A549 treated with RU486 at 1 μM for 4 hours (cell line): ENCODE results near the gene STAT6. TPM values are rescaled to one million over a fixed set of nuclear protein-coding genes. Genes with fewer than 3 reads are reported as not detected.

Experiments
- total RNA-seq: library from RNA; stranded (reverse); fragments of 200-300 nt; extraction: Qiagen RNA extraction; gene quantifications from 5 replicates; pipeline ENCODE4 v1.2.3, GENCODE V29; 2022; ENCODE audit warnings: low read depth

STAT6 gene
- total RNA-seq = 36.7 to 55.0 TPM (median 49.2 TPM) in 5 replicates

DNA sequence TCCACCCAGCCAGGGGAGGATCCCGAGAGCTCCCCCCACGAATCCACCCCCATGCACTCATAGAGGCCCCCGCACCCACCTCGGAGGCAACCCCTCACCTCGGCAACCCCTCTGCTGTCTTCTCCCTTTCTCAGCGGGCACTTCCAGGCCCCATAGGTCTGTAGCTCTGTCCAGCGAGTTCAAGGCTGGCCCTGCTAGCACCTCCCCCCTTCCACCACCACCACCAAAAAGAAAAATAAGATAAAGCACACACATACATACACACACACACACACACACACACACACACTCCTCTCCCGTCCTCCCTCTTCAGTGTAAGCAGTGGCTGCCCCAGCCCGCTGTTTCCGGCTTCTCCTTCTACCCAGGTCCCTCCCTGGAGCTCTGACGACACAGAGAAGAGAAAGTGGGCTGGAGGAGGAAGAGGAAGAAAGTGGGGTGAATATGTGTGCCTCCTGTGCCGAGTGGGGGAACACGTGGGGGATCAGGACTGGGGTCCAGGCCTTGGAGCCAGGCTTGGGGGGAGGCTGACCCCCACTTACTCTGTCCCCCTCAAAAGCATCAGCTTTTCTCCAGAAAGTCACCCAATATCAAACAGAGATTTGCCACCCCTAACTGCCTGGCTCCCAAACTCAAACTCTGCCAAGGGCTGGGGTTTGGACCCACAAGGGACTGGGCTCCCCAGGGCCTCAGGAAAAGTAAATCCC lies at the start of gene STAT6:
TSS of gene STAT6 (minus strand) at position 332 of the 704 bp plus-strand sequence. CDS start 3,084 bp downstream, outside the sequence.

GRCh38 chr12:57146961-57147944 lies 36.1 kb upstream of the STAT6 start, which contains the start of gene LRP1-AS:
TSS of gene LRP1-AS (minus strand) at chr12:57147619.

GRCh38 chr12:57127726-57128518 lies 16.8 kb upstream of the STAT6 start, which contains the start of gene LRP1:
TSS of gene LRP1 (plus strand) at chr12:57128483. CDS start at chr12:57128965, 482 bp downstream.

GRCh38 chr12:57088354-57089270 lies 22.6 kb downstream of the STAT6 start, which contains the start of gene NAB2:
TSS of gene NAB2 (plus strand) at chr12:57089114. CDS start at chr12:57089272, 158 bp downstream.

DNA sequence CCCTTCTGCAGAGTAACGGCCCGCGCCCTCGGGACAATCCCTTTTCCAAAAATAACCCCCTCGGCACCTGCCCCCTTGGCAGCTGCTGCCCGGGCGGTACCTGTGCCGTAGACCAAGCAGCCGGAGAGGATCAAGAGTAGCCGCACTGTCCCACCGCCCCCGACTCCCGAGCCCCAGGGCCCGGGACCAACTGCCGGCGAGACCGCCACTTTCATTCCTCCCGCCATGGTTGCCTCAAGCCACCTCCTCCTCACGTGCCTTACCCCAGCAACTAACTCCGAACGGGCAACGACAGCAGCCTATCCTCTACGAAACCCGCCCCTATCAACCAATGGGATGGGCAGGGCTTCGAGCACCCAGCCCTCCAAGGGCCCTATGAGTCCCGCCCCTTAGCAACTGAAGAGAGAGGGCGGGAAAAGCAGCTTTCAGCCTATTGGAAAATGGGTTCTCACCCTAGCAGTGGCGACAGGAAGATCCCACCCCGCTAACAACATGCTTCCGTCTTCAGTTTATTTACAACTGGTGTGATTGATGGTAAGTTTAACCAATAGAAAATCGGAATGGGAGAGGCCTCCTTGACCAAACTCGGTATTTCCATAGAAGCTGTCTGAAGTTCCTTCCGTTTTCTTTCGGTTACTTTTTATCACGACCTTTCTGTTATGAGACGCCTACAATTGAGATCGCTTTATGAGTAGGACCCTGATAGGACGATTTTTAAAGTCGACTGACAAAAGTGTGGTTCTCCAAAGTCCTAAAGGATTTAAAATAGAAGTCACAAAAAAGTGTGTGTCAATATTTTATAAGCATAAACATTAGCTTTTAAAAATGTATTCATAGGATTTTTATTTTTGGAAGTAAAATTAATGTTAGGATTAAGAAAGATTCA lies 32.4 kb downstream of the STAT6 start, which contains the start of gene NEMP1:
TSS of gene NEMP1 (minus strand) at position 273 of the 886 bp plus-strand sequence. CDS start at position 227, 46 bp downstream.

DNA sequence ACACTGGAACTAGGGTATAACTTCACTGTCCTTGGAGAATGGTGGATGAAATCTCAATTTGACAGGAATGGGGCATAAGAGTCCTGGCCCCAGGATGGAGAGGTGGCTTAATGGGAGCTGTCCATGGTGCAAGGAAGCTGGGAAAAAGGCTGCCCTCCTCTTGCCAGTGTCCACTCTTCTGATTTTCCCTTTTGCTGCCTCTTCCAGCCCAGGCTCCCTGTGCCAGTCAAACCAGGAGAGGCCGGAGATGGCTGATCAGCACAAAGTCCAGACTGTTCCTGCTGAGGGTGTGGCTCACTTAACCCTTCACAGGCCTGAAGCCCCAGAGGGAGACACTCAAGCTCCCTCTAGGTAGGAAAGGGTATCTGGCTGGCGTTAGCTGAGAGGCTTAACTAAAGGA lies 61.3 kb downstream of the STAT6 start, which contains the start of gene MYO1A:
TSS of gene MYO1A (minus strand) at position 240 of the 400 bp plus-strand sequence. CDS start 1,806 bp downstream, outside the sequence.

Other genes with a start within 250 kb of the STAT6 start
- not detected in 5 replicates for gene SDR9C7, start 177.0 kb downstream of the STAT6 start, total RNA-seq
- 0.07 to 0.10 TPM (median 0.09 TPM) in 5 replicates for gene RDH16, start 153.8 kb downstream of the STAT6 start, total RNA-seq
- 4.4 to 6.0 TPM (median 5.7 TPM) in 5 replicates for gene ZBTB39, start 104.8 kb downstream of the STAT6 start, total RNA-seq
- 0.20 TPM in 1 of 5 replicates, not detected in the others for gene TAC3, start 94.8 kb downstream of the STAT6 start, total RNA-seq
- gene MYO1A, start 61.2 kb downstream of the STAT6 start, total RNA-seq = 0.07 to 0.38 TPM (median 0.17 TPM) in 3 of 5 replicates, not detected in the others
- gene NEMP1, start 32.6 kb downstream of the STAT6 start, total RNA-seq = 10.4 to 18.6 TPM (median 15.8 TPM) in 5 replicates
- gene NAB2, start 22.2 kb downstream of the STAT6 start, total RNA-seq = 16.4 to 18.9 TPM (median 18.4 TPM) in 5 replicates
- gene LRP1, start 17.1 kb upstream of the STAT6 start, total RNA-seq = 16.3 to 22.4 TPM (median 19.3 TPM) in 5 replicates
- gene LRP1-AS, start 36.3 kb upstream of the STAT6 start, total RNA-seq = not detected in 5 replicates
- gene NXPH4, start 105.4 kb upstream of the STAT6 start, total RNA-seq = 3.9 to 6.8 TPM (median 5.6 TPM) in 5 replicates
- gene SHMT2, start 118.3 kb upstream of the STAT6 start, total RNA-seq = 129 to 134 TPM (median 130 TPM) in 5 replicates
- gene STAC3, start 139.8 kb upstream of the STAT6 start, total RNA-seq = 0.26 to 0.50 TPM (median 0.30 TPM) in 5 replicates